ENCODE measurements around the gene ANK2. TPM values are rescaled to one million over a fixed set of nuclear protein-coding genes. Genes with fewer than 3 reads are reported as not detected.

The ANK2 gene
- total RNA-seq, 2 experiments from 2014 or later, result 1.8 to 2.4 TPM

DNA sequence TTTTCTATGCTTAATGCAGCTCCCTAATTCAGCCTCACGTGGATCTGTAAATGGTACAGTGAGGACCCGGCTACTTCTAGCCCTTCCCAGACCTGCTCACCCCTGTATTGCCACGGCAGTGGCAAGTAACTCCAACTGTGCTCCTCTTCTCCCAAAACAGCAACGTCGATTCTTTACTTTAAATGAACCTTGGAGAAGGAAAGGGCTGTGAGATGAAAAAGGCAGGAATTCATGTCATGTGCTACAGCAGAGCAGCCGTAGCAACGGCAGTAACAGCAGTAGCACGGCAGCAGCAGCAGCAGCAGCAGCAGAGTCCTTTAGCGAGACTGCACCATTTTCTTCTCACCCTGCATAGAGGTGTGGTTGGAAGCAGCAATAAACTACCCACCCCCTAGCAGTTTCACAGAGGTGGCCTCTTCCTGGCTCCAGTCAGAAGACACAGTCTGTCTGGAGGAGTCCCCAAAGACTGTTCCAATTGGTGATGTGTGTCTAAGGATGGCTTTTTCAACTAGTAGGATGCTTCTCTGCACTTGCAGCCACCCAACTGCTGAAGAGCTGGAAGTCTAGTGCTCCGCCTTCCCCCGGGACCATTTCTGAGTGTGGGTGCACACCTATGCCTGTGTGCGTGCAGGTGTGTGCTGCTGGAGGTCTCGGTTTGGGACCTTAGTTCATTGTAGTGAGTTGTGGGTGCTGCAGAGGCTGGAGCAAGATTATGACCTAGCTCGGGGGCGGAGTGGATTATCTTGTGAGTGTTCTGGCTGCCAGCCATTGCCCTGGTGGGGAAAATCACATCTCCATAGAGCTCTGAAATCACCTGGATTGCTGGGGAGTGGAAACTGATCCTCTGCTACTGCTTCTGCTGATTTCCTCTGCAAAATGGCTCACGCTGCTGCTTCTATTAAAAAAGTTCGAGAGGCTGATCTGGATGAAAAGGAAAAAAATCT, 67.2 kb downstream of the ANK2 start:
- ATAC-seq (no peak), DNase-seq (no peak)
- Mint-ChIP-seq H3K4me3 (no peak overlapping the region), H3K4me1 (no peaks in the 10 kb centered on the region), H3K36me3 (no peaks in the 10 kb centered on the region), H3K27me3 (peaks cover 6% of the 10 kb centered on the region), H3K27ac (no peak overlapping the region), H3K9me3 (ENCODE audit: low read depth) (no peaks in the 10 kb centered on the region)
- CTCF ChIA-PET, result no interaction called here

GRCh38 chr4:113117358-113117702, 67.9 kb downstream of the ANK2 start:
- H3K27me3 Mint-ChIP-seq, result peaks cover 9% of the 10 kb centered on the region
- ATAC-seq (no peak), DNase-seq (no peak)
- CTCF ChIA-PET, result no interaction called here
- H3K9me3 Mint-ChIP-seq (ENCODE audit: low read depth), result no peaks in the 10 kb centered on the region
- no peak overlapping the region for H3K4me3 Mint-ChIP-seq
- H3K27ac Mint-ChIP-seq, result no peak overlapping the region
- H3K36me3 Mint-ChIP-seq, result no peaks in the 10 kb centered on the region
- no peaks in the 10 kb centered on the region for H3K4me1 Mint-ChIP-seq

- H3K27me3 Mint-ChIP-seq, result peaks cover 6% of the 10 kb centered on the region
- ATAC-seq, result no peak
- no peaks in the 10 kb centered on the region for H3K9me3 Mint-ChIP-seq (ENCODE audit: low read depth)
- H3K4me1 Mint-ChIP-seq, result no peaks in the 10 kb centered on the region
- CTCF ChIA-PET, result no interaction called here
- no peaks in the 10 kb centered on the region for H3K36me3 Mint-ChIP-seq
- DNase-seq, result no peak
- no peak overlapping the region for H3K27ac Mint-ChIP-seq
- no peak overlapping the region for H3K4me3 Mint-ChIP-seq
Measured at GRCh38 chr4:113122066-113122465, 72.6 kb downstream of the ANK2 start.

GRCh38 chr4:113125418-113125817, 76.0 kb downstream of the ANK2 start:
- ATAC-seq (no peak), DNase-seq (no peak)
- Mint-ChIP-seq H3K27me3 (peaks cover 9% of the 10 kb centered on the region), H3K4me1 (no peaks in the 10 kb centered on the region), H3K36me3 (no peaks in the 10 kb centered on the region), H3K9me3 (ENCODE audit: low read depth) (no peaks in the 10 kb centered on the region), H3K27ac (no peak overlapping the region), H3K4me3 (no peak overlapping the region)
- CTCF ChIA-PET, result no interaction called here

DNA sequence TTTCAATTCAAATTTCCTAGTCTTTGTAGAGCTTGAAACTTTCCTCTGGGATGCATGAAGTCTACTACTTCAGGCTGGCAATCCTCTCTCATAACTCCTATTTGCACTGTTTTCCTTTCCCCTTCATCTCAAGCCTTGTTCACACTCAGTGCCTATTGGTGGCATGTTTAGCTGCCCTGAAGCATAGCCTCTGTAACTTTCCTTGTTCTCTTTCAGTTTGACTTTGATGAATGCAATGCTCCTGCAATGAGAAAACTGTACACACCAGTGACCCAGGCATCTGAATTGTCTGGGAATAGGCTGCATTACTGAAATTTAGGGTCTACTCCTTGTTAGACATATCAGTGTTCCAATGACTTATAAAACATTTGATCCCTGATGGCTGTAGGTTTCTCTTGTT, 81.7 kb downstream of the ANK2 start:
- Mint-ChIP-seq H3K27me3 (peaks cover 11% of the 10 kb centered on the region), H3K4me1 (no peaks in the 10 kb centered on the region), H3K27ac (no peak overlapping the region), H3K36me3 (no peaks in the 10 kb centered on the region), H3K9me3 (ENCODE audit: low read depth) (no peaks in the 10 kb centered on the region), H3K4me3 (no peak overlapping the region)
- no peak for DNase-seq
- ATAC-seq, result no peak
- CTCF ChIA-PET, result no interaction called here

- CTCF ChIA-PET, result no interaction called here
- Mint-ChIP-seq H3K9me3 (ENCODE audit: low read depth) (no peaks in the 10 kb centered on the region), H3K27me3 (peaks cover 12% of the 10 kb centered on the region), H3K4me3 (no peak overlapping the region), H3K27ac (no peak overlapping the region), H3K36me3 (no peaks in the 10 kb centered on the region), H3K4me1 (no peaks in the 10 kb centered on the region)
- DNase-seq (no peak), ATAC-seq (no peak)
Measured at GRCh38 chr4:113131621-113132020, 82.2 kb downstream of the ANK2 start.

DNA sequence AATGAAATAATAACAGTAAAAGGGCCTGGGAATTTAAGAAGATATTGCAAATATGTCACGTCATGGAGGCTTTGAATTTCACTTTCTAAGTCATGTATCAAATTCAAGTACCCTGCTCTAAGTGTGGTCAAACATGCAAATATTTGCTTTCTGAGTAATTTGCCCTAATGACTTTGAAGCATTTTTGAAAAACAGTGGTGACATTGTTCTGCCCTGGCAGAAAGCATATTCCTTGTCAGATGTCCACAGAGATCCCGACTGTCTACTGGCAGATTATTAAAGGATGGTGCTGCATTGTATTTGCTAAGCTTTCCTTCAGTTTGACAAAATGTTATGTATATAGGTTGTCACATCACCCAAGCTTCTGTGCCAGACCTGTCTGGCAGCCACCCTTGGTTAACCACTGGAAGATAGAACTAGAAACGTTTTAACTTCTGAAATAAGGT, 92.5 kb downstream of the ANK2 start:
- Mint-ChIP-seq H3K4me1 (peaks cover 13% of the 10 kb centered on the region), H3K9me3 (ENCODE audit: low read depth) (no peaks in the 10 kb centered on the region), H3K4me3 (no peak overlapping the region), H3K27me3 (peaks cover 8% of the 10 kb centered on the region), H3K36me3 (no peaks in the 10 kb centered on the region), H3K27ac (no peak overlapping the region)
- ATAC-seq (no peak), DNase-seq (no peak)
- CTCF ChIA-PET, result no interaction called here

GRCh38 chr4:113142351-113142750, 92.9 kb downstream of the ANK2 start:
- Mint-ChIP-seq H3K4me3 (no peak overlapping the region), H3K9me3 (ENCODE audit: low read depth) (no peaks in the 10 kb centered on the region), H3K36me3 (no peaks in the 10 kb centered on the region), H3K4me1 (peaks cover 14% of the 10 kb centered on the region), H3K27me3 (peaks cover 8% of the 10 kb centered on the region), H3K27ac (no peak overlapping the region)
- CTCF ChIA-PET, result no interaction called here
- ATAC-seq (no peak), DNase-seq (no peak)

- H3K36me3 Mint-ChIP-seq, result no peaks in the 10 kb centered on the region
- ATAC-seq (no peak), DNase-seq (no peak)
- H3K27me3 Mint-ChIP-seq, result peaks cover 5% of the 10 kb centered on the region
- H3K27ac Mint-ChIP-seq, result no peak overlapping the region
- CTCF ChIA-PET, result no interaction called here
- H3K4me1 Mint-ChIP-seq, result peaks cover 14% of the 10 kb centered on the region
- no peaks in the 10 kb centered on the region for H3K9me3 Mint-ChIP-seq (ENCODE audit: low read depth)
- no peak overlapping the region for H3K4me3 Mint-ChIP-seq
Measured at GRCh38 chr4:113144091-113144490, 94.6 kb downstream of the ANK2 start.

- Mint-ChIP-seq H3K27ac (no peak overlapping the region), H3K4me3 (no peak overlapping the region), H3K36me3 (no peaks in the 10 kb centered on the region), H3K4me1 (peaks cover 14% of the 10 kb centered on the region), H3K27me3 (no peaks in the 10 kb centered on the region), H3K9me3 (ENCODE audit: low read depth) (no peaks in the 10 kb centered on the region)
- DNase-seq (no peak), ATAC-seq (no peak)
- CTCF ChIA-PET, result no interaction called here
Measured at GRCh38 chr4:113145147-113145518, 95.7 kb downstream of the ANK2 start.

- no peaks in the 10 kb centered on the region for H3K9me3 Mint-ChIP-seq (ENCODE audit: low read depth)
- no peak overlapping the region for H3K4me3 Mint-ChIP-seq
- no peak overlapping the region for H3K27ac Mint-ChIP-seq
- CTCF ChIA-PET, result no interaction called here
- H3K4me1 Mint-ChIP-seq, result peaks cover 14% of the 10 kb centered on the region
- DNase-seq, result no peak
- ATAC-seq, result no peak
- H3K36me3 Mint-ChIP-seq, result no peaks in the 10 kb centered on the region
- H3K27me3 Mint-ChIP-seq, result no peaks in the 10 kb centered on the region
Measured at GRCh38 chr4:113145519-113146291, 96.3 kb downstream of the ANK2 start.

DNA sequence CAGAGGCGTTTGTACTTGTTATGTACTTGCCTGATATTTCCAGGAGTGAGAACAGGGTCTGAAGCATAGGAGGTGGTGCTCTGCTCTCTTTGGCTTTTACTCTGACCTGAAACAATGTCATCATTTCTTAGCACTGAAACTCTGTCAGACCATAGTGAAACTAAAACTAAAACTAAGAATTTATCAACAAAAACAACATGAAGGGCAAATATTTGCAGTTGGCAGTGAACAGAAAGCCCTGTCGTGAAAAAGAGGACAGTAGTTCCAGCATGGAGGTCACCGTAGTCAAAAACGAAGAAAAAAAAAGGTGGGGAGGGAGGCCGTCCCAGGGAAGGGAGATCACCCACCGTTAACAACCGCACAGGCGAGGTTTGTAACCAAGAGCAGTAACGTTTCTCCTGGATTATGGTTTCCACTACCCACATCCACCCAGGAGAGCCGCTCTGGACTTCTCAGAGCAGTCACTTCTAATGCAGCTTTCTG, 97.5 kb downstream of the ANK2 start:
- Mint-ChIP-seq H3K9me3 (ENCODE audit: low read depth) (no peaks in the 10 kb centered on the region), H3K4me1 (peaks cover 14% of the 10 kb centered on the region), H3K27me3 (no peaks in the 10 kb centered on the region), H3K27ac (peak overlapping the region; percentile 77), H3K36me3 (no peaks in the 10 kb centered on the region), H3K4me3 (peak overlapping the region; percentile 64)
- DNase-seq (no peak), ATAC-seq (peak; percentile 84)
- CTCF ChIA-PET, result no interaction called here

DNA sequence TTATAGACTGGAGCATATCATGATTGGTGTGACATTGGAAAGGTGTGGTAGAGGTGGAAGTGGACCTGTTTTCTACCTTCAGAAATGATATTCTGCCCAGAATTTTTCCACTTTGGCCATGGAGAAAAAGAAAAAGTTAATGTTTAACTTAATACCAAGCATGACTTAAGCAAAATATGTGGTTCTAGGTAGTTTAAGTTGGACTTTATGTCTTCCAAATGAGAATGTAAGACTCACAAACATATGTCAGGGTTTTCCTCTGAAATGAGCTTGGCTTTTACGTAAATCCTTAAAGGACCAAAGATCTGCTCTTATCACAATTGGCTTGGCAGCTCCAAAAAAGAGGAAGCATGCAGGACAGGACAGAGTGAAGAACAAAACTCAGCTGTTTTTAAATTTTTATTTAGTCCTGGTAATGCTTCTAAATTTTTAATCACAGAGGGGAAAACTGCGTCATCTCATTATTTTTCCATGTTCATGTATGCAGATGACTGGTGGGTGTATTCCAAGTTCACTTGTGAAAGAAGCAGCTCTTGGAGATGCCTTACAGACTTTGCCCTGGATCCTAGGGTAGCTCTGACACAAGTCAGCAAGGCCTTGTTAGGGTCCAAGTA, 98.2 kb downstream of the ANK2 start:
- H3K4me1 Mint-ChIP-seq, result peaks cover 14% of the 10 kb centered on the region
- ATAC-seq, result no peak
- H3K4me3 Mint-ChIP-seq, result no peak overlapping the region
- no peaks in the 10 kb centered on the region for H3K9me3 Mint-ChIP-seq (ENCODE audit: low read depth)
- no peak overlapping the region for H3K27ac Mint-ChIP-seq
- no peaks in the 10 kb centered on the region for H3K27me3 Mint-ChIP-seq
- H3K36me3 Mint-ChIP-seq, result no peaks in the 10 kb centered on the region
- no peak for DNase-seq
- CTCF ChIA-PET, result no interaction called here

- H3K27ac Mint-ChIP-seq, result no peak overlapping the region
- DNase-seq (no peak), ATAC-seq (no peak)
- no peaks in the 10 kb centered on the region for H3K36me3 Mint-ChIP-seq
- CTCF ChIA-PET, result no interaction called here
- H3K4me3 Mint-ChIP-seq, result no peak overlapping the region
- no peaks in the 10 kb centered on the region for H3K9me3 Mint-ChIP-seq (ENCODE audit: low read depth)
- H3K4me1 Mint-ChIP-seq, result peaks cover 14% of the 10 kb centered on the region
- H3K27me3 Mint-ChIP-seq, result peaks cover 2% of the 10 kb centered on the region
Measured at GRCh38 chr4:113148925-113149324, 99.5 kb downstream of the ANK2 start.
